Measurements from ENCODE around the gene PPP1R14C. TPM values are rescaled to one million over a fixed set of nuclear protein-coding genes. Genes with fewer than 3 reads are reported as not detected.
A peak's percentile ranks its signal among the peaks of the same experiment; 100 is the strongest.

The PPP1R14C gene
- total RNA-seq, 1 donor: 2.1 TPM

DNA sequence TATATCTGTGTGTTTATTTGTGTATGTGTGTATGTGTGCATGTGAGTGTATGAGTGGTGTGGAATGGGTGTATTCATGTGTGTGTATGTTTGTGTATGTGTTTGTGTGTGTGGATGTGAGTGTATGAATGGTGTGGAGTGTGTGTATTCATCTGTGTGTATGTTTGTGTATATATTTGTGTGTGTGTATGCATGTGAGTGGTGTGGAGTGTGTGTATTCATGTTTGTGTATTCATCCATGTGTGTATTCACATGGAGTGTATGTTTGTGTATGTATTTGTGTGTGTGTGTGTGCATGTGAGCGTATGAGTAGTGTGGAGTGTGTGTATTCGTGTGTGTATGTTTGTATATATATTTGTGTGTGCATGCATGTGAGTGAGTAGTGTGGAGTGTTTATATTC, 66.6 kb downstream of the PPP1R14C start:
- DNase-seq (ENCODE audit: low read depth): no peak
- H3K4me3 ChIP-seq (ENCODE audit: low read depth, low read length): no peak overlapping the region
- TF ChIP-seq, protein P1, sequence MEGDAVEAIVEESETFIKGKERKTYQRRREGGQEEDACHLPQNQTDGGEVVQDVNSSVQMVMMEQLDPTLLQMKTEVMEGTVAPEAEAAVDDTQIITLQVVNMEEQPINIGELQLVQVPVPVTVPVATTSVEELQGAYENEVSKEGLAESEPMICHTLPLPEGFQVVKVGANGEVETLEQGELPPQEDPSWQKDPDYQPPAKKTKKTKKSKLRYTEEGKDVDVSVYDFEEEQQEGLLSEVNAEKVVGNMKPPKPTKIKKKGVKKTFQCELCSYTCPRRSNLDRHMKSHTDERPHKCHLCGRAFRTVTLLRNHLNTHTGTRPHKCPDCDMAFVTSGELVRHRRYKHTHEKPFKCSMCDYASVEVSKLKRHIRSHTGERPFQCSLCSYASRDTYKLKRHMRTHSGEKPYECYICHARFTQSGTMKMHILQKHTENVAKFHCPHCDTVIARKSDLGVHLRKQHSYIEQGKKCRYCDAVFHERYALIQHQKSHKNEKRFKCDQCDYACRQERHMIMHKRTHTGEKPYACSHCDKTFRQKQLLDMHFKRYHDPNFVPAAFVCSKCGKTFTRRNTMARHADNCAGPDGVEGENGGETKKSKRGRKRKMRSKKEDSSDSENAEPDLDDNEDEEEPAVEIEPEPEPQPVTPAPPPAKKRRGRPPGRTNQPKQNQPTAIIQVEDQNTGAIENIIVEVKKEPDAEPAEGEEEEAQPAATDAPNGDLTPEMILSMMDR (IDR thresholded peaks at IDR 0.05; ENCODE audit: insufficient read depth, low read length): no peak

DNA sequence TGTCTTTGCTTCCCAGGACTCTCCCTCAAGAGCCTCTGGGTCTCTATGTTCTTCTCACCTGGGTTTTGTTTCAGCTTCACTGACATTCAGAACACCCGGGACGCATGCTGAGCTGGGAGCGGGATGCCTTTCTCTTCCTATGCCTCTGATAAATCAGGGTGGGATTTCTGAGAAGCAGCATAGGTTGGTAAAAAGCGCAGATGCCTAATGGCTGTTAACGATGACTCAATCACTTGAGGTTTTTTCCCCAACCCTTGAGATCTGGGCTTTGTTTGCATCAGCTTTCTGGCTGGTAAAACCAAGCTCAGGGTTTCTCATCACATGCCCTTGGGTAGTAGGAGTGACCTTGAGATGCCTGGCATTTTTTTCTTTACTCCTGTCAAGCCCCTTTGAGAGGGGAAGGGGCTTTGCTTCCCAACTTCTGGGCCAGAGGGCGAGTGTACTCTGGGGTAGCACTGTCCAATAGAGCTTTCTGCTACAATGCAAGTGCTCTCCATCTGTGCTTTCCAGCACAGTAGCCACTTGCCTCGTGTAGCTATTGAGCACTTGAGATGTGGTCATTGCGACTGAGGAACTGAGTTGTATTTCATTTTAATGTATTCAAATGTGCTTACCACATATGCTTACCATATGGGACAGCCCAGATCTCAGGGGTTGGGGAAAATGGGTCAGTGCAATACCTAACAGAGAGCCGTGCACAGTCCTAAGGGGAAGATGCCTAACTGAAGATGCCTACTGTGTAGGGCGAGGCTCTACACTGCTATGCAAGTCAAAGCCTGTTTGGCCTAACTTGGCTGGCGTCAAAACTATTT, 69.1 kb downstream of the PPP1R14C start:
- DNase-seq (ENCODE audit: low read depth): no peak
- TF ChIP-seq, protein P1 (IDR thresholded peaks at IDR 0.05; ENCODE audit: insufficient read depth, low read length): no peak
- H3K4me3 ChIP-seq (ENCODE audit: low read depth, low read length): no peak overlapping the region

DNA sequence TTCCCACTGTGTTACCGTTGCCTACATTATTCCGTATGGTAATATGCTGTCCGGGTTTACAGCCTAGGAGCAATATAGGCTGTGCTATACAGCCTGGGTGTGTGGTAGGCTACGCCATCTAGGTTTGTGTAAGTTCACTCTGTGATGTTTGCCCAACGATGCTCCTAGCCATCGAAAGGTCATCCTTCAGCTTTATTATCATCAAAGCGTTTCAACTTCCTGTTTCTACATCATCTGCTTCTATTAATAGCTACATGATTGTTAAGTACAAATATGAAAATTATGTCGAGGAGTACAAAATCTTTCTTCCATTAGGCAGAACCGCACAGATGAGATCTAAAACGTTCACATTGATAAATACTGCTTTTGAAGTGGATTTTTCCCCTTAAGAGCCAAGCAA, 69.9 kb downstream of the PPP1R14C start:
- no peak overlapping the region for H3K4me3 ChIP-seq (ENCODE audit: low read depth, low read length)
- no peak for DNase-seq (ENCODE audit: low read depth)
- TF ChIP-seq, protein P1 (IDR thresholded peaks at IDR 0.05; ENCODE audit: insufficient read depth, low read length): no peak

DNA sequence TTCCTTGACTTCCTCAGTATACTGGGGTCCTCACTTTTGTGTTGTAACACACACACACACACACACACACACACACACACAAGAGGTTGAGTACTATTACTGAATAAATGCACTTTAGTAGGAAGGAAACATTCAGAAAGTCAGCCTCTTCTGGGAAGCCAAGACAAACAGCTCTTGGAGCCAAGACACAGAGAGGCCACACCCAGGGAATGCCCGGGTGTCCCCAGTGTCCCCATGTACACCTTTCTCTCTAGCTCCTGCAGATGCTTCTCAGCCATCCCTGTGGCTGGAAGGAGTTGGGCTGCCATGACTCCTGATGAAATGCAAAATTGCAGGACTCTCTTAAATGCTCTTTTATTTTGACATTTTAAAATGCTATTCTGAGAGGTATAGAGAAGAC, 70.5 kb downstream of the PPP1R14C start:
- no peak for DNase-seq (ENCODE audit: low read depth)
- no peak overlapping the region for H3K4me3 ChIP-seq (ENCODE audit: low read depth, low read length)
- TF ChIP-seq, protein P1 (IDR thresholded peaks at IDR 0.05; ENCODE audit: insufficient read depth, low read length): no peak

DNA sequence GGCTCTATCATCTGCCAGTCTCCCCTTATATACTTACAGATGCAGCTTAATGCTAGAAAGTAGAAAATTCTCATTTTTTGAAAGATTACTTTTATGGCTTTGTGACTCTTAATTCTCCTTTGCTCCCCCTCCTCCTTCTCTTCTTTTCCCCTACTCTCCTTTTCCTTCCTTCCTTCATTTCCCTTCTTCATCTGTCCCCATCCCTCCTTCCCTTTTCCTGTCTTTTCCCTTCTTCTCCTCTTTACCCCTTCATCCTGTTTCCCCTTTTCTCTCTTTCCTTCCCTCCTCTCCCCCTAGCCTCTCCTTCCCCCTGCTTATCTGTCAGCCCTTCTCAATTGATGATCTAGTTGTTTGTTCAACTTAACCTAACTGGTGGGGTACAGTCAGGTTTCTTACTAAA, 71.5 kb downstream of the PPP1R14C start:
- H3K4me3 ChIP-seq (ENCODE audit: low read depth, low read length): no peak overlapping the region
- TF ChIP-seq, protein P1 (IDR thresholded peaks at IDR 0.05; ENCODE audit: insufficient read depth, low read length): no peak
- no peak for DNase-seq (ENCODE audit: low read depth)

DNA sequence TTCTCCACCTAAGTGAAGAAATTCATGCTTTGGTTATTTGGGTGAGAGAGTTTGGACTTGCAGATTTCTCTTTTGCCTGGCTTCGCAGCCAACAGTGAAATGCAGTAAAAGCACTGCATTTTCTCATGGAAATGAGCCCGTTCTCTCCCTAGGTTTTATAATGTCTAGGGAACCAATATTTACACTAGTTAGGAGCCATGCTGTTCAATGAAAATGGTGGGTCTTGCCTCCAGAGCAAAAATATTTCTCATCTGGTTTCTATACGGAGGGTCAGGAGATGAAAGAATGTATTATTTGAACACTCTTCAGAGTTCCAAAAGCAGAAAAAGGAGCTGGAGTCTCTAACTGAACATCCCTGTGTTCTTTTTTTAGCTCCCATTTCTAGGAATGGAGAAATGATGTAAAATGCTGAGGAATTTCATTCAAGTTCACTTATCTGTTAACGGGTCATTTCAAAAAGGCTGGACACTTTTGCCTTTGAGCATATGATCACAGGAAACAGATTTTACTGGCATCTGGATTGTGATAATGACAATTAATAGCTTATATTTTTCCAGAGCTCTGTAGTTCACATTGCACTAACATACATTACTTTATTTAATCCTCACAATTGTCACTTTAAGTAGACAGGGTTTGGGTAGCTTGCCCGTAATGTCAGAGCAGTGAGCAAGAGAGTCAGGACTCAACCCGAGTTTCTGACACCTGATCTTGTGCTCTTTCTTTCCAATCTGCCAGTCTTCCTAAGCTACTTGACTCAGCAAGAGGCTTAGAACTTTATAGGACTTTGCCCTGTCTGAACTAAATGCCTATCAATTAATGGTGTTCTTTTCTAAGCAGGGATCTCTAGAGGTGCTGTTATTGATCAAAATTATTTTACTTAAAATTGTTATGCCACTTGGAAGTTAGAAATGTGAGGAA, 78.0 kb downstream of the PPP1R14C start:
- H3K4me3 ChIP-seq (ENCODE audit: low read depth, low read length): no peak overlapping the region
- TF ChIP-seq, protein P1 (IDR thresholded peaks at IDR 0.05; ENCODE audit: insufficient read depth, low read length): no peak
- peak; percentile 13 for DNase-seq (ENCODE audit: low read depth)

Measured in fibroblast of the aortic adventitia (primary cell).